Stimulated activated CD4-positive, alpha-beta T cell treated with anti-CD3 and anti-CD28 coated beads, Interleukin-1b, Interleukin-23, amount 100 ng/mL, for 4 hours (primary cell): Measurements from ENCODE around the gene DIO1.
A peak's percentile ranks its signal among the peaks of the same experiment; 100 is the strongest.

Source experiments
- DNase-seq, 2 donors: peaks; one replicate each; pipeline ENCODE4 v3.0.0-alpha.2; 2020; ENCODE audit warnings: low read depth in 2 of 2

DIO1 gene

DNA sequence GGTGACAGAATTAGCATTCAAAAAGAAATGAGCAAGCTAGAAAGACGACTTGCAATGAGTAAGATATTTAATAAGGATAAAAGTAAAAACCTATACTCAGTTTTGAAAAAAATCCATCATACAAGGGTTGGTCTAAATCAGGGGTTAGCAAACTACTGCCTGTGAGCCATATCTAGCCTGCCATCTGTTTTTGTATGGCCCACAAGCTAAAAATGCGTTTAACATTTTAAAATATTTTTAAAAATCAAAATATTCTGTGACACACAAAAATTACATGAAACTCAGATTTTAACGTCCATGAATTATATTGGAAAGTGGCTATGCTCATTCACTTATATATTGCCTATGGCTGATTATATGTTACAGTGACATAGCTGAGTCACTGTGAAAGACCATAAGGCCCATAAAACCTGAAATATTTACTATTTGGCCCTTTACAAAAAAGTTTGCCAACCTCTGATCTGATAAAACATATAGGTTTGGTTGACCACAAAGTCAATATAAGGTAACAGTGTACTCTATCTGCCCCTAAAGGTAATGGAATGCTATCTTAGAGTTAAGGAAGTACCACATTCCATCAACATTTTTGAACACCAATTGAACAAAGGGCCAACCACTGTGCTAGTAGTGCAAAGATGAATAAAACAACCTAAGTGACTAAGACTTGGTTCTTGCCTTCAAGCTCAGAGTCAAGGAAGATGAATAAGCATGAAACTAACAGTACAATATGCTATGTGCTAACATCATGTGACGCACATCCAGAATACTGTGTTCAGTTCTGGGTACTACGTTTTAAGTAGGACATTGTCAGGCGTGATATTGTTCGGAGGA lies 48.4 kb downstream of the DIO1 start:
- DNase-seq = no peak

DNA sequence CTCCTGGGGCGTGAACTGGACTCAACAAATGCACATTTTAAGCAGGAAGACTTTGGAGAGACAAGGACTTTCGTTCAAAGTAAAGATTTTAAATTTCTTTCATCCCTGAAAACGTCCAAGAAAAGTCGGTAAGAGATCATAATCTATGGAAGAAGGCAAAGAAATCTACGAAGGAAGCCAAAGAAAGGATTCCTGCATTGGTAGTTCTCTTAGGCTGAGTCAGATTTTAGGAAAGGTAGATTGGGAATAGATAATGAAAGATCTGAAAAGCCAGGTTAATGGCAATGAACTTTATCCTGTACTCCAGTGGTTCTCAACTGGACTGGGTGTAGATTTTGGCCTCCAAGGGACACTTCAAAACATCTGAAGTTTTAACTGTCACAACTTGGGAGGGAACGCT lies 49.1 kb downstream of the DIO1 start:
- no peak for DNase-seq

- DNase-seq = no peak
Measured at GRCh38 chr1:53943490-53944043, 49.6 kb downstream of the DIO1 start.

- DNase-seq = no peak
Measured at GRCh38 chr1:53944469-53945182, 50.6 kb downstream of the DIO1 start.

GRCh38 chr1:53945183-53945432 lies 51.1 kb downstream of the DIO1 start:
- no peak for DNase-seq

GRCh38 chr1:53945433-53946251 lies 51.7 kb downstream of the DIO1 start, which contains the start of gene IFT25:
IFT25 (minus strand) TSS chr1:53945699; CDS start chr1:53940082, 5,617 bp downstream.
- DNase-seq = peak; percentile 99 to 100

- peak in 1 of 2 donors; percentile 57 for DNase-seq
Measured at GRCh38 chr1:53946252-53947171, 52.5 kb downstream of the DIO1 start, which contains the start of gene LRRC42. LRRC42 (plus strand) TSS chr1:53946350; CDS start chr1:53952000, 5,650 bp downstream.

GRCh38 chr1:53947172-53947907 lies 53.4 kb downstream of the DIO1 start:
- no peak for DNase-seq

DNA sequence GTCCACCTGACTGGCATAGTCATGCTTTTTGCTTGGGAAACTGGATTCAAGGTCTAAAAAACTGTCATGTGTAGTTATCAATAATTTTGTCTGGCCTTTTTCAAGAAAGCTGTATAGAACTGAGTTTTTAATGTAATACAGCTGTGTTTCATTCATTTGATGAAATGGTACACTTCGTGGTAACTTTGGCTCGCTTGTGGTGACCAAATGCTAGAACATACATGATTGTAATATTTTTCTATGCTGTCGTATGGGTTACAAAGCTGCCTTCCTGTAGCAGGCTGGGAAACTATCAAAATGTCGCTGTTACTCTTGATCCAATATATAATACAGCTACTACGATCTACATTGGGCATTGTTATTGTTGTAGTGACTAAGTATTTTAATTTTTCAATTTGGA lies 54.3 kb downstream of the DIO1 start:
- DNase-seq = no peak

- DNase-seq = no peak
Measured at GRCh38 chr1:53949023-53949990, 55.3 kb downstream of the DIO1 start.

- no peak for DNase-seq
Measured at GRCh38 chr1:53951697-53952096, 57.7 kb downstream of the DIO1 start.

DNA sequence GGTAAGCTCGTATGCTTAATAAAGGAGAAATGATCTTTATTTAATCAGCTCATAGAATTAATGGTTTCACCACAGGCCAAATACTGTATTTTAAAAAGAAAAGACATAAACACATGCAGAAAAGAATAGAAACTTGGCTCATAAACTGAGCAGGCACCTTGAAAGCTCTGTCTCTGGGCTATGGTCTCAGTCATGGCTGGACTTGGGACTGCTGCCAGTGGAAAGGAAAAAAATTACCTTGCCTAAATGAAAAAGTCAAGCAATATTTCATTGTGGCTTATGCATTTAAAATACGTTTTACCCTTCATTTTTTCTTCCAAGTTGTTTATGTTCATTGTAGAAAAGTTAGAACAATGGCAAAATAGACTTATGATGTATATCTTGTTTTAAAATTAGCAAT lies 60.1 kb downstream of the DIO1 start:
- DNase-seq = no peak

- DNase-seq = no peak
Measured at GRCh38 chr1:53956308-53957168, 62.6 kb downstream of the DIO1 start.

- no peak for DNase-seq
Measured at GRCh38 chr1:53957194-53957818, 63.3 kb downstream of the DIO1 start.

GRCh38 chr1:53959664-53960250 lies 65.8 kb downstream of the DIO1 start:
- DNase-seq = no peak
